ENCODE data around the gene UROD. TPM values are rescaled to one million over a fixed set of nuclear protein-coding genes. Genes with fewer than 3 reads are reported as not detected.
"Not testable (repeated sequence)": the region's sequence is repeated elsewhere in the genome, so short reads cannot be mapped to it uniquely, and the experiment has no call there.

UROD gene
- total RNA-seq, 2 experiments from 2014 or later = 105 to 106 TPM

DNA sequence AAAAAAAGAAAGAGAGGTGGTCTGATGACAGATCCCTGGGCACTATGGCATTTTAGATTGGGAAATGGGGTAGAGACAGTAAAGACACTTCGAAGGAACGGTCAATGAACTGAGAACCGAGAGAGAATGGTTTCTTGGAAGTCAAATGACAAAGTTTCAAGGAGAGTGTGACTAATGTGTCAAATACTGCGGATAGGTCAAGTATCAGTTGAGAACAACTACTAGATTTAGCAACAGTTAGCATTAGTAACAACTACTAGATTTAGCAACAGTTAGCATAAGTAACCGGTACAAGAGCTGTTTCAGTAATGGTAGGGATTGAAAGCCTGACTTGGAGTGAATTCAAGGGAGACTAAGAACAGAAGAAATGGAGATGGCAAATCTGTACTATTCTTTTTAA is 35.0 kb downstream of the UROD start:
- Mint-ChIP-seq H3K27ac (no peak overlapping the region), H3K27me3 (no peaks in the 10 kb centered on the region), H3K9me3 (no peaks in the 10 kb centered on the region), H3K4me1 (ENCODE audit: low read depth) (peaks cover 14% of the 10 kb centered on the region), H3K36me3 (no peaks in the 10 kb centered on the region), H3K4me3 (no peak overlapping the region)
- no peak for DNase-seq
- POLR2A ChIA-PET = no interaction called here
- intact Hi-C loops (cut with micrococcal nuclease) = no loop called here
- CTCF ChIA-PET = no interaction called here

DNA sequence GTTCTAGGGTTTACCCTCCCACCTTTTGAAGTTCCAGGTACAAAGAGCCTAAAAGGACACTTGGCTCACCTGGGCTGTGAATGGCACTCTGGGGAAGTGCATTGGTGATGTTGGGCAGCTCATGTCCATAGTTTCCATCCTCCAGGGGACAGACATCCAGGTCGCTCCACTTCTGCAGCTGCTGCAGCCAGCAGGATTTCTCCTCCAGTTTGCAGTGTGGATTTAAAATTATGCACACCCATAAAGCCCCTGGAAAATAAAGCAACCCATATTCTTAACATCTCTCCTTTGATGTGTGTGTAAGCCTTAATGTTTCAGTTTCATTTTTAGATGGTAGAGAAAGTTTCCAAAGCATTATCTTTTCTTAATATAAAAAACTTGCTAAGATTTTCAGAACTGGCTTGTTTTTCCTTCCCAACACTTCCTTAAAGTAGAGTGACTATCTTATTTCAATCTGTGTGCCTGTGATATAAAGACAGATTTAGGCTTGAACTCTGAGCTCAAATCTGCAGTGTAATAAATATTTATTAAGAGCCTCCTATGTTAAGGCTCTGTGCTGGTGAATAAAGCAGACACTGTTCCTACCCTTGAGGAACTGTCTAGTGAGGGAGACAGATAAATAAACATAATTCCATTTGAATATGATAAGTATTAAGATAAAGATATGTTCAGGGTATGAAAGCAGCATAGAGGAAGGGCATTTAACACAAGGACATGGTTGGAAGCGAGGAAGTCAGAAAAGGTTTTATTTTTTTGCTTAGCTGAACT is 39.1 kb downstream of the UROD start:
- ChIA-PET POLR2A (no interaction called here), CTCF (interaction anchor here (0.6 to 2.5 kb wide), 4 partner anchors 33 to 252 kb away, joined by 3 to 8 read pairs (median 5); no protein-coding TSS in a partner anchor)
- Mint-ChIP-seq H3K9me3 (no peaks in the 10 kb centered on the region), H3K27ac (no peak overlapping the region), H3K4me1 (ENCODE audit: low read depth) (peaks cover 14% of the 10 kb centered on the region), H3K27me3 (no peaks in the 10 kb centered on the region), H3K36me3 (no peaks in the 10 kb centered on the region), H3K4me3 (no peak overlapping the region)
- intact Hi-C loops (cut with micrococcal nuclease) = no loop called here
- no peak for DNase-seq

DNA sequence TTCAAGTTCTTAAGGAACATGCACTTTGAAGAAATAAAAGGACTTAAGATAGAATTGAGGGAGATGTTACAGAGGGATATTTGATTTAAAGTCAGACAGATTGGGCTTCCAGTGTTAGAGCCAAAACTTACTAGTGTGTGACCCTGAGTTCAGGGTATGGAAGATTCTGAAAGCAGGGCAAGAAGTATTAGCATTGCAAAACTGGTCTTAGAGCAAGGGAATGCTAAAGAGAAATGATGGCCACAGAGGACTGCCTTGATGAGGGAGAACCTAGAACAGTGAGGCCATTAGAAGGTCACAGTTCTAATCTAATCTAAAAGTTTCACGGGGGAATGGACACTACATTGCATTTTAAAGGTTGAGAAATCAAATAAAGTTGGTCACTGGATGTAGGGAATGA is 45.5 kb downstream of the UROD start:
- H3K4me3 Mint-ChIP-seq = no peak overlapping the region
- no peak overlapping the region for H3K27ac Mint-ChIP-seq
- intact Hi-C loops (cut with micrococcal nuclease) = no loop called here
- no peaks in the 10 kb centered on the region for H3K27me3 Mint-ChIP-seq
- H3K9me3 Mint-ChIP-seq = no peaks in the 10 kb centered on the region
- ChIA-PET CTCF (no interaction called here), POLR2A (no interaction called here)
- no peak for DNase-seq
- no peaks in the 10 kb centered on the region for H3K36me3 Mint-ChIP-seq
- H3K4me1 Mint-ChIP-seq (ENCODE audit: low read depth) = no peaks in the 10 kb centered on the region

DNA sequence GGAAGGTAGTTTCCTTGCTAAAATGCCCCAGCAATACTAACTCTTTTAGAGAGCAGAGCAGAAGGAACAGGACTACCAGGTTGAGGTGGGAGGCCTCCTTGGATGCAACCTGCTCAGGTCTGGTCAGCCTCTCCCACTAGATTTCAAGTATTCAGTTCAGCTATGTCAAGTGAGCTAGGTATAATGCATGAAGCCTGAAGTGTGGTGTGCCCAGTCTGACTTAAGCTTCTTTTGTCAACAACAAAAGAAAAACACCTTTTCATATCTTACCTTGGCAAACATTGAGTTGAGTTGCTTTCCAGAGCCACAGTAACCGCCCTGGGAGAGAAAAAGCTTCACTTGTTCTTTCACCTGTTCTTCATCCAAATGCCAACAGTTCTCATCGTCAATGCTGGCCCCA is 47.8 kb downstream of the UROD start:
- H3K9me3 Mint-ChIP-seq = no peaks in the 10 kb centered on the region

DNA sequence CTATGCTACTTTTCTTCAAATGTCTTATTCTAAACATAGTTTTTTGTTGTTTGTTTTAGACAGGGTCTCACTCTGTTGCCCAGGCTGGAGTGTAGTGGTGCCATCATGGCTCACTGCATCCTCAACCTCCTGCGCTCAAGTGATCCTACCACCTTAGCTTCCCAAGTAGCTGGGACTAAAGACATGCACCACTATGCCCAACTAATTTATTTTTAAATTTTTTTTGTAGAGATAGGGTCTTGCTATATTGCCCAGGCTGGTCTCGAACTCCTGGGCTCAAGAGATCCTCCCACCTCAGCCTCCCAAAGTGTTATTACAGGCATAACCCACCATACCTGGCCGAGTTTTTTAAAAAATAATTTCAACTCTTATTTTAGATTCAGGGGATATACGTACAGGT is 50.4 kb downstream of the UROD start:
- H3K4me1 Mint-ChIP-seq (ENCODE audit: low read depth); DNase-seq; H3K4me3 Mint-ChIP-seq; H3K27me3 Mint-ChIP-seq; CTCF ChIA-PET; H3K9me3 Mint-ChIP-seq; H3K27ac Mint-ChIP-seq; H3K36me3 Mint-ChIP-seq; intact Hi-C loops (cut with micrococcal nuclease); POLR2A ChIA-PET: not testable (repeated sequence)

More for the DNA sequence above, 47.8 kb downstream of the UROD start:
- ChIA-PET POLR2A (no interaction called here), CTCF (no interaction called here)
- no peak for DNase-seq
- intact Hi-C loops (cut with micrococcal nuclease) = no loop called here
- H3K4me3 Mint-ChIP-seq = no peak overlapping the region
- no peaks in the 10 kb centered on the region for H3K36me3 Mint-ChIP-seq
- H3K4me1 Mint-ChIP-seq (ENCODE audit: low read depth) = no peaks in the 10 kb centered on the region
- no peak overlapping the region for H3K27ac Mint-ChIP-seq
- H3K27me3 Mint-ChIP-seq = no peaks in the 10 kb centered on the region

DNA sequence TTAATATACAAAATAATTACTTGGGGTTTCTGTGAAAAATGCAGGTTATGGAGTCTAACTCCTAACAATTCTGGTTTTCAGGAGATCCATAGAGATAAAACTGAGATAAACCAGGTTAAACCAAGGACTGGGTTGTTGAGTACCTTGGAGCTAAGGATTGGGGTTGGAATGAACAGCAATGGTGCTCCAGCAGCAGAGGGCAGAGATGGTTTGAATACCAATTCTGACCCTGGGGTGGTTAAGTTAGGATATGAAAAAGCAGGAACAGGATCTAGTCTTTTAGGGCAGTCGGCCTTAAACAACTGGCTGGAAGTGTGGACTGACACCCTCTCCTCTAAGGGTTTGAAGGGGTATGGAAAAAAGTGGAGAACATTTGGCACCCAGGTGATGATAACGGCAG is 53.0 kb downstream of the UROD start:
- Mint-ChIP-seq H3K9me3 (no peaks in the 10 kb centered on the region), H3K4me3 (no peak overlapping the region), H3K4me1 (ENCODE audit: low read depth) (no peaks in the 10 kb centered on the region), H3K27me3 (no peaks in the 10 kb centered on the region), H3K36me3 (no peaks in the 10 kb centered on the region), H3K27ac (no peak overlapping the region)
- DNase-seq = no peak
- intact Hi-C loops (cut with micrococcal nuclease) = no loop called here
- CTCF ChIA-PET = interaction anchor here (0.5 kb wide), 1 partner anchor 150 kb away, joined by 3 read pairs; no protein-coding TSS in a partner anchor
- POLR2A ChIA-PET = no interaction called here

Other genes starting within 250 kb of the UROD start
- 1,000 to 10,000 TPM; 2,983 to 3,047 TPM for gene RPS8, start 236.7 kb upstream of the UROD start, total RNA-seq
- gene BEST4, start 224.1 kb upstream of the UROD start, total RNA-seq = 1 to 10 TPM; 1.1 to 1.3 TPM
- gene PLK3, start 211.9 kb upstream of the UROD start, total RNA-seq = 10 to 100 TPM; 80.2 to 87.9 TPM
- gene DYNLT4, start 204.9 kb upstream of the UROD start, total RNA-seq = under 1 TPM; 0.40 to 0.41 TPM
- gene BTBD19, start 203.7 kb upstream of the UROD start, total RNA-seq = 10 to 100 TPM; 35.2 to 38.6 TPM
- gene PTCH2, start 169.0 kb upstream of the UROD start, total RNA-seq = under 1 TPM; 0.61 to 0.62 TPM
- gene EIF2B3, start 25.7 kb upstream of the UROD start, total RNA-seq = 10 to 100 TPM; 41.9 to 44.8 TPM
- 10 to 100 TPM; 23.7 to 25.0 TPM for gene HECTD3, start 930 bp upstream of the UROD start, total RNA-seq
- gene ZSWIM5, start 194.4 kb downstream of the UROD start, total RNA-seq = under 1 TPM; 0.51 to 0.59 TPM